Measurements from ENCODE around the gene MYO18A.

MYO18A gene

GRCh38 chr17:29108823-29109476, 71.2 kb downstream of the MYO18A start:
- no peak overlapping the region for H3K4me3 ChIP-seq (ENCODE audit: low read length)
- H3K9ac ChIP-seq (ENCODE audit: low read length) = no peak overlapping the region
- no peak overlapping the region for H3K27ac ChIP-seq (ENCODE audit: low read depth, low read length)
- H3K27me3 ChIP-seq (ENCODE audit: control insufficient read depth, insufficient read depth, low read length) = no peaks in the 10 kb centered on the region
- H3K4me1 ChIP-seq (ENCODE audit: control insufficient read depth, insufficient read depth, low read length) = no peaks in the 10 kb centered on the region
- peaks cover 38% of the 10 kb centered on the region for H3K36me3 ChIP-seq (ENCODE audit: control insufficient read depth, insufficient read depth, low read length)

GRCh38 chr17:29107933-29108822, 72.0 kb downstream of the MYO18A start:
- H3K9ac ChIP-seq (ENCODE audit: low read length) = no peak overlapping the region
- no peaks in the 10 kb centered on the region for H3K27me3 ChIP-seq (ENCODE audit: control insufficient read depth, insufficient read depth, low read length)
- no peak overlapping the region for H3K4me3 ChIP-seq (ENCODE audit: low read length)
- H3K36me3 ChIP-seq (ENCODE audit: control insufficient read depth, insufficient read depth, low read length) = peaks cover 38% of the 10 kb centered on the region
- no peak overlapping the region for H3K27ac ChIP-seq (ENCODE audit: low read depth, low read length)
- no peaks in the 10 kb centered on the region for H3K4me1 ChIP-seq (ENCODE audit: control insufficient read depth, insufficient read depth, low read length)

- no peaks in the 10 kb centered on the region for H3K4me1 ChIP-seq (ENCODE audit: control insufficient read depth, insufficient read depth, low read length)
- H3K4me3 ChIP-seq (ENCODE audit: low read length) = no peak overlapping the region
- peaks cover 33% of the 10 kb centered on the region for H3K36me3 ChIP-seq (ENCODE audit: control insufficient read depth, insufficient read depth, low read length)
- H3K9ac ChIP-seq (ENCODE audit: low read length) = no peak overlapping the region
- H3K27me3 ChIP-seq (ENCODE audit: control insufficient read depth, insufficient read depth, low read length) = no peaks in the 10 kb centered on the region
- no peak overlapping the region for H3K27ac ChIP-seq (ENCODE audit: low read depth, low read length)
These were observed 73.1 kb downstream of the MYO18A start for GRCh38 chr17:29107084-29107483.

DNA sequence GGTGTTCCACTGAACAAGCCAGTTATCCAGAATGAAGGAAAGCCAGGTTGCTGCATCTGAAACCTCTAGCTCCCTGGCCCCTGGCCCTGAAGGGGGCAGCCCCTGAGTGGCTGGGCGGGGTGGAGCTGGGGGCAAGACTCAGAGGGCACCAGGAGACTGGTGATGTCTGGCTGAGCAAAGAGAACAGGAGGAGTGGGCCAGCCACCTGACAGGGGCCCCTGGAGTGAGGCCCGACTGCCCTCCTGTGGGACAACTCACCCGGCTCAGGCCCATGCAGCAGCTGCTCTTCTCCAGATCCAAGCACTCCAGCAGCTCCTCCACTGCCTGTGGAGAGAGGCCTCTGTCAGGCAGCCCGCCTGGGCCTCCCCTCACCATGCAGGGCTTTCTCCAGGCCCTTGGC, 76.9 kb downstream of the MYO18A start:
- H3K4me3 ChIP-seq (ENCODE audit: low read length) = no peak overlapping the region
- no peaks in the 10 kb centered on the region for H3K4me1 ChIP-seq (ENCODE audit: control insufficient read depth, insufficient read depth, low read length)
- no peaks in the 10 kb centered on the region for H3K27me3 ChIP-seq (ENCODE audit: control insufficient read depth, insufficient read depth, low read length)
- no peak overlapping the region for H3K9ac ChIP-seq (ENCODE audit: low read length)
- H3K36me3 ChIP-seq (ENCODE audit: control insufficient read depth, insufficient read depth, low read length) = peaks cover 31% of the 10 kb centered on the region
- H3K27ac ChIP-seq (ENCODE audit: low read depth, low read length) = no peak overlapping the region

GRCh38 chr17:29102741-29103181, 77.4 kb downstream of the MYO18A start:
- Histone ChIP-seq H3K27me3 (ENCODE audit: control insufficient read depth, insufficient read depth, low read length) (no peaks in the 10 kb centered on the region), H3K4me1 (ENCODE audit: control insufficient read depth, insufficient read depth, low read length) (no peaks in the 10 kb centered on the region), H3K27ac (ENCODE audit: low read depth, low read length) (no peak overlapping the region), H3K4me3 (ENCODE audit: low read length) (no peak overlapping the region), H3K9ac (ENCODE audit: low read length) (no peak overlapping the region), H3K36me3 (ENCODE audit: control insufficient read depth, insufficient read depth, low read length) (peaks cover 36% of the 10 kb centered on the region)

DNA sequence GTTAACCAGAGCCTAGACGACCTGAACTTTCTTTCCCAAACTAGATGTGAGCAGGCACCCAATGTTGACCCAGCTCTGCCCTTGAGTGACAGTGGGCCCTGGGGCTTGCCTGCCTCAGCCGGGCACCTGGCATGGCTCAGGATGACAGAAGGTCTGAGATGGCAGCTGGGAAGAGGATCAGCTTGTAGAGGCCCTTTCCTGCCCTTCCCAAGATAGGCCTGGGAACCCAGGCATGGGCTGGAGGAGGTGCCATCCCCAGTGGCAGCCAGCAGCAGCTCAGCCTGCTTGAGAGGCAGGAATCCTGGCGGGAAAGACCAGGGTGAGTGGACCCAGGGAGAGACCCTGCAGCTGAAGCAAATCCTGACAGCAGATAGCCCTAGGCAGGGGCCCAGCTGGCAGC, 78.2 kb downstream of the MYO18A start:
- H3K4me1 ChIP-seq (ENCODE audit: control insufficient read depth, insufficient read depth, low read length) = no peaks in the 10 kb centered on the region
- H3K27me3 ChIP-seq (ENCODE audit: control insufficient read depth, insufficient read depth, low read length) = no peaks in the 10 kb centered on the region
- peaks cover 39% of the 10 kb centered on the region for H3K36me3 ChIP-seq (ENCODE audit: control insufficient read depth, insufficient read depth, low read length)
- no peak overlapping the region for H3K27ac ChIP-seq (ENCODE audit: low read depth, low read length)
- no peak overlapping the region for H3K4me3 ChIP-seq (ENCODE audit: low read length)
- H3K9ac ChIP-seq (ENCODE audit: low read length) = no peak overlapping the region

GRCh38 chr17:29100296-29100695, 79.9 kb downstream of the MYO18A start:
- H3K4me1 ChIP-seq (ENCODE audit: control insufficient read depth, insufficient read depth, low read length) = no peaks in the 10 kb centered on the region
- no peak overlapping the region for H3K4me3 ChIP-seq (ENCODE audit: low read length)
- H3K36me3 ChIP-seq (ENCODE audit: control insufficient read depth, insufficient read depth, low read length) = peaks cover 50% of the 10 kb centered on the region
- no peaks in the 10 kb centered on the region for H3K27me3 ChIP-seq (ENCODE audit: control insufficient read depth, insufficient read depth, low read length)
- H3K27ac ChIP-seq (ENCODE audit: low read depth, low read length) = no peak overlapping the region
- H3K9ac ChIP-seq (ENCODE audit: low read length) = no peak overlapping the region

DNA sequence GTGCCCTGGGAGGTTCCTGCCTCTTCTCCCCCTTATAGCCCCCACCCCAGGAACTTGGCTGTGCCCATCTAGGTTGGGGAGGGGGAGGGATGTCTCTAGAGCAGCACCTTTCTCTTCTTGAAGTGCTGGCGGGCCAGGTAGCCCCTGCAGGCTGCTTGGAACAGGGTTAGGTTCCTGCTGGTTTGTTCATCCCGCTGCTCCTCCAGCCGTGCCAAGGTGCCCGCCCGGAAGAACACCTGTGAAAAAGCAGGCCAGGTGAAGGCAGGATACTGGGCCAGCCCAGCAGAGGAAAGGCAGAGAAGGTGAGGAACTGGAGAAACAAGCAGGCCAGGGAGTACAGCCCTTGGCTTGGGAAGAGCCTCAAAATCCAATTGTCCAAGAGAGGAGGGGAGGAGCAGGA, 80.7 kb downstream of the MYO18A start:
- no peak overlapping the region for H3K27ac ChIP-seq (ENCODE audit: low read depth, low read length)
- no peak overlapping the region for H3K9ac ChIP-seq (ENCODE audit: low read length)
- peaks cover 56% of the 10 kb centered on the region for H3K36me3 ChIP-seq (ENCODE audit: control insufficient read depth, insufficient read depth, low read length)
- no peak overlapping the region for H3K4me3 ChIP-seq (ENCODE audit: low read length)
- H3K4me1 ChIP-seq (ENCODE audit: control insufficient read depth, insufficient read depth, low read length) = no peaks in the 10 kb centered on the region
- no peaks in the 10 kb centered on the region for H3K27me3 ChIP-seq (ENCODE audit: control insufficient read depth, insufficient read depth, low read length)

GRCh38 chr17:29096094-29096493, 84.1 kb downstream of the MYO18A start:
- H3K9ac ChIP-seq (ENCODE audit: low read length) = no peak overlapping the region
- H3K36me3 ChIP-seq (ENCODE audit: control insufficient read depth, insufficient read depth, low read length) = peaks cover 67% of the 10 kb centered on the region
- H3K27me3 ChIP-seq (ENCODE audit: control insufficient read depth, insufficient read depth, low read length) = no peaks in the 10 kb centered on the region
- H3K4me1 ChIP-seq (ENCODE audit: control insufficient read depth, insufficient read depth, low read length) = no peaks in the 10 kb centered on the region
- no peak overlapping the region for H3K4me3 ChIP-seq (ENCODE audit: low read length)
- no peak overlapping the region for H3K27ac ChIP-seq (ENCODE audit: low read depth, low read length)

DNA sequence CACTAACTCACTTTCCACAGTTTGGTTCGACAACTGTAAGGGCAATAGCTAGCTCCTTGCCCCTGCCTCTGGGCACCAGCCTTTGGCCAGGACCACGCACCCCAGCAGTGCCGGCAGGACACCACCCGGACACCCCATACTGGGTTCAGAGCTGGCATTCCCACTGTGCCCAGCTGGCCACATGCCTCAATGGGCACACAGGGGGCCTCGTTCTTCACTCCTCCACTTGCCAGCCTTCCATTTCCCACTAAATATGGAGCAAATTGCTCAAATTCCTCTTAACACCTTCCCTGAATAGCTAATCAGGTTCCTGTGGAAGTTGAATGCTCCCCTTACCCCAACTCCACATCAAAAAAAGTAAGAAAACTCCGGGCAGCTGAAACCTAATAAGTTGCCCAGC, 84.8 kb downstream of the MYO18A start:
- Histone ChIP-seq H3K27me3 (ENCODE audit: control insufficient read depth, insufficient read depth, low read length) (no peaks in the 10 kb centered on the region), H3K4me1 (ENCODE audit: control insufficient read depth, insufficient read depth, low read length) (no peaks in the 10 kb centered on the region), H3K9ac (ENCODE audit: low read length) (no peak overlapping the region), H3K4me3 (ENCODE audit: low read length) (no peak overlapping the region), H3K27ac (ENCODE audit: low read depth, low read length) (no peak overlapping the region), H3K36me3 (ENCODE audit: control insufficient read depth, insufficient read depth, low read length) (peaks cover 70% of the 10 kb centered on the region)

DNA sequence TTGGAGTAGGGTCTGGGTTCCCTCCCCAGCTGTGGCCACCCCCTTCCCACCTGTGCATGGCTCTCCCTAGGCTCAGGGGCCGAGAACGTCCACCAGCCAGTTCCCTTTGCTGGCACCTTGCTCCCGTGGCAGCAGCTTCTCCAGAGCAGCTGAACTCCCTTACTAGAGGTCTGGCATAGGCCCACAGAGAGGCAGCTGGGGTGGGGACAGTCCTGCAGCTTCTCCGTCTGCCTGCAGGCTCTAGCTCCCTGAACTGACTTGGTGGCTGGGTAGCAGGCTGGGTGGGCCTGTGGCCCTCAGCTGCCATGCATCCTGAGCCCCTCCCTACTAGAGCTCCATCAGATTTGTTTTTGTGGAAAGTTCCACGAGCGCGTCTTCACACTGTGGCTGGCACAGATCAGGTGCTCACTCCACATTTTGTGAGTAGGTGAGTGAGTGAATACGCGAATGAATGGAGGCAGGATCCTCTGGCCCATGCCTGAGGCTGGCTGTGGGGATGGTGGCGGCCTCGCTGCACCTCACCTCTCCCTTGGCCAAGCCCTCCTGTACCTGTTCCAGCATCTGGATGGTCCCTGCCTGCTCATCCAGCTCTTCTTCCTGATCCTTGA, 86.0 kb downstream of the MYO18A start:
- H3K9ac ChIP-seq (ENCODE audit: low read length) = no peak overlapping the region
- peaks cover 68% of the 10 kb centered on the region for H3K36me3 ChIP-seq (ENCODE audit: control insufficient read depth, insufficient read depth, low read length)
- H3K4me1 ChIP-seq (ENCODE audit: control insufficient read depth, insufficient read depth, low read length) = peaks cover 6% of the 10 kb centered on the region

DNA sequence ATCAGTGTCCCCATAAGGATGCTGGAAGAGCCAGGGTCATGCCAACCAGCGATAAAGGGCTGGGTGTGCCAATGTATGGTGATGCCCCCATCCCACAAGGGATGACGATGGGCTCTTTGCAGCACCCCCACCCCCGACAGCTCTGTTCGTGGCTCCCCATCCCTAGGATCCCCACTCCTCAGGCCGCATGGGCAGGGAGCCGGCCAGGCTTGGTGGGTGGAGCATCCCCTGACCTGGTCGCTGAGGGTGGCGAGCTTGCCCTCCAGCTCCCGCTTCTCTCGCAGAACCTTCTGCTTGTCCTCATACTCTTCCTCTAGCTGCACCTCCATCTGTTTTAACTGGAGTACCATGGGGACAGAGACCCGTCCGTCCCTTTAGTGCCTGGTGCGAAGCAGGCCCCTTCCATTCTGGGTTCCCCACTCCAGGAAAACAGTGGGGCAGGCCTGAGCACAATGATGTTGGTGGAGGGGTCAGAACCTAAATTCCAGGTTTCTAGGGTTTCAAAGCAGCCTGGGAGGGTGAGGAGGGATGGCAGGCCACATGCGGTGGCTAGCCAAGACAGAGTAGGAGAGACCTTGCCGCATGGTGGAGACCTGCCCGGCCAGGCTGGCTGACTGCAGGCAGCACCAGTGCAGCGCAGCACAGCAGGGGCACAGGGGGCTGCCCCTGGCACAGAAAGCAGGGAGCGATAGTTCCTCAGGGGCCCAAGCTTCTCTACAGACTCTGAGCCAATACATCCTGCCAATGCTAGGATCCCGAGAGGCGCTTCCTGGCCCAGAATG, 86.9 kb downstream of the MYO18A start:
- Histone ChIP-seq H3K4me1 (ENCODE audit: control insufficient read depth, insufficient read depth, low read length) (peaks cover 6% of the 10 kb centered on the region), H3K27me3 (ENCODE audit: control insufficient read depth, insufficient read depth, low read length) (no peaks in the 10 kb centered on the region), H3K4me3 (ENCODE audit: low read length) (no peak overlapping the region), H3K36me3 (ENCODE audit: control insufficient read depth, insufficient read depth, low read length) (peaks cover 63% of the 10 kb centered on the region), H3K27ac (ENCODE audit: low read depth, low read length) (no peak overlapping the region), H3K9ac (ENCODE audit: low read length) (no peak overlapping the region)

More for the DNA sequence above, 86.0 kb downstream of the MYO18A start:
- H3K4me3 ChIP-seq (ENCODE audit: low read length) = no peak overlapping the region
- H3K27ac ChIP-seq (ENCODE audit: low read depth, low read length) = no peak overlapping the region
- no peaks in the 10 kb centered on the region for H3K27me3 ChIP-seq (ENCODE audit: control insufficient read depth, insufficient read depth, low read length)

All from rectal smooth muscle tissue (tissue), 1 donor.